Naive B cell (primary cell): ENCODE results near the gene MAGEB16. TPM values are rescaled to one million over a fixed set of nuclear protein-coding genes. Genes with fewer than 3 reads are reported as not detected.

Experiments
- polyA plus RNA-seq, 6 donors: library from polyadenylated mRNA; unstranded; fragments of 300-500 nt; fragmentation: Illumina TruSeq; gene quantifications; one replicate each; pipeline ENCODE4 v1.2.3, GENCODE V29; 2021; ENCODE audit warnings: low read depth in 6 of 6

MAGEB16 gene
- polyA plus RNA-seq, 6 donors from 2014 or later: not detected

Other genes with a start within 250 kb of the MAGEB16 start
- gene CFAP47, start 121.4 kb downstream of the MAGEB16 start, polyA plus RNA-seq: not detected